GM10248 (cell line): ENCODE data around the gene MMAA.
"Not testable (repeated sequence)": the region's sequence is repeated elsewhere in the genome, so short reads cannot be mapped to it uniquely, and the experiment has no call there.

ENCODE experiments used
- CTCF ChIA-PET: fragments of 300-600 bp; sonication (Branson Sonifier 250); formaldehyde crosslinking; extraction: SDS; loops from one replicate; lab custom pipeline; 2021; ENCODE audit warnings: antibody characterized with exemption; lab: Yijun Ruan, JAX
- POLR2A ChIA-PET: fragments of 350-650 bp; sonication (Branson Sonifier 250); formaldehyde crosslinking; extraction: SDS; loops from one replicate; lab custom pipeline; 2020; ENCODE audit warnings: antibody characterized with exemption; lab: Yijun Ruan, JAX
- DNase-seq: peaks from one replicate; pipeline ENCODE4 v3.0.0; 2012; ENCODE audit errors: extremely low spot score
- CTCF ChIP-seq: IDR thresholded peaks from 2 replicates; pipeline ENCODE4 v1.5.1; 2012; ENCODE audit warnings: mild to moderate bottlenecking, low read depth; ENCODE audit errors: extremely low read depth, missing control alignments, control extremely low read depth

Gene MMAA

GRCh38 chr4:145614233-145614610, 5.0 kb upstream of the MMAA start:
- CTCF ChIA-PET = interaction anchor here (1.4 to 1.6 kb wide), 2 partner anchors 10 to 380 kb away, joined by 4 to 5 read pairs; no protein-coding TSS in a partner anchor
- POLR2A ChIA-PET = no interaction called here
- no peak for TF ChIP-seq CTCF
- no peak for DNase-seq

- no peak for TF ChIP-seq CTCF
- ChIA-PET CTCF (interaction anchor here (1.3 to 3.8 kb wide), 10 partner anchors 9 to 655 kb away, joined by 3 to 24 read pairs (median 6); no protein-coding TSS in a partner anchor), POLR2A (interaction anchor here (0.6 kb wide), 1 partner anchor 411 kb away, joined by 4 read pairs; no protein-coding TSS in a partner anchor)
- peak; percentile 21 for DNase-seq
These were observed 814 bp upstream of the MMAA start for GRCh38 chr4:145618210-145618931.

- POLR2A ChIA-PET = no interaction called here
- no peak for DNase-seq
- no peak for TF ChIP-seq CTCF
- CTCF ChIA-PET = interaction anchor here (0.8 to 3.8 kb wide), 7 partner anchors 10 to 654 kb away, joined by 3 to 24 read pairs (median 4); no protein-coding TSS in a partner anchor
These were observed 433 bp downstream of the MMAA start for GRCh38 chr4:145619639-145619996.

- POLR2A ChIA-PET, DNase-seq: not testable (repeated sequence)
- CTCF ChIA-PET = interaction anchor here (0.8 to 1.6 kb wide), 6 partner anchors 12 to 388 kb away, joined by 3 to 6 read pairs (median 4); no protein-coding TSS in a partner anchor
These were observed 2.9 kb downstream of the MMAA start for GRCh38 chr4:145622067-145622466.

GRCh38 chr4:145623831-145624230, 4.6 kb downstream of the MMAA start:
- POLR2A ChIA-PET = no interaction called here
- no peak for DNase-seq
- TF ChIP-seq CTCF = no peak

GRCh38 chr4:145625677-145626622, 6.8 kb downstream of the MMAA start:
- no peak for TF ChIP-seq CTCF
- POLR2A ChIA-PET = no interaction called here
- CTCF ChIA-PET = interaction anchor here (0.9 to 1.7 kb wide), 5 partner anchors 10 to 20 kb away, joined by 3 to 15 read pairs (median 4); no protein-coding TSS in a partner anchor
- no peak for DNase-seq

More at GRCh38 chr4:145623831-145624230, 4.6 kb downstream of the MMAA start:
- CTCF ChIA-PET = interaction anchor here (0.9 to 1.7 kb wide), 6 partner anchors 9 to 22 kb away, joined by 3 to 6 read pairs (median 4); no protein-coding TSS in a partner anchor

GRCh38 chr4:145626623-145626982, 7.4 kb downstream of the MMAA start:
- no peak for DNase-seq
- ChIA-PET CTCF (interaction anchor here (1.7 kb wide), 1 partner anchor 10 kb away, joined by 15 read pairs; no protein-coding TSS in a partner anchor), POLR2A (no interaction called here)
- TF ChIP-seq CTCF = no peak
